Measurements from ENCODE around the gene TRPM3.

The TRPM3 gene

DNA sequence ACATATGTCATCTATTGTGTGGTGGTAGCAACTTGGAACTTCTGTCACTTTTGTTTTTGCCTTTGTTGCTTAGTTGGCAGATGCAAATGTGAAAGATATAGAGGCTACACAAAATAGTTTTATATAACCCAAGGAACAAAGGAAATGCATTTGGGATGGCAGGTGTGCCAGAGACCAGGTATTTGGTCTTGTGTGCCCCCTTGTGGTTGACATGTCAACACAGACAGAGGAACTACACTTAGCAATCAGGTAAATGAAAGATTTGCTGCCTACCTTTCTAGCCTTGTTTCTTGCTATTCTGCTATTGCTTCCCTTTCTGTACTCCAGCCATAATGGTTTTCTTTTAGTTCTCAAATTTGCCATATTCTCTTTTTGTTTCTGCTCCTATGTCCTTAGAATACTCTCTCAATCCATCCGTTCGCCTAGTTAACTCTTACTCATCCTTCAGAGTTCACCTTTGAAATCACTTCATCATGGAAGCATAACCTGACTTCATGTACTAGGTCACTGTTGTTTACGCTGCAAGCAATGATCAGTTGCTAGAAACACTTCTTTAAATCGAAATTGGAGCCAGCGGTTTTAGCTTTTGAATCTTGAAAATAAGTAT is 119.5 kb downstream of the TRPM3 start:
- no peaks in the 10 kb centered on the region for H3K36me3 ChIP-seq (replicated peaks; ENCODE audit: low read depth, low read length)
- H3K9ac ChIP-seq (ENCODE audit: low read length), result no peak overlapping the region
- H2AFZ ChIP-seq (ENCODE audit: low read depth, low read length), result no peak overlapping the region
- TF ChIP-seq, protein P1, sequence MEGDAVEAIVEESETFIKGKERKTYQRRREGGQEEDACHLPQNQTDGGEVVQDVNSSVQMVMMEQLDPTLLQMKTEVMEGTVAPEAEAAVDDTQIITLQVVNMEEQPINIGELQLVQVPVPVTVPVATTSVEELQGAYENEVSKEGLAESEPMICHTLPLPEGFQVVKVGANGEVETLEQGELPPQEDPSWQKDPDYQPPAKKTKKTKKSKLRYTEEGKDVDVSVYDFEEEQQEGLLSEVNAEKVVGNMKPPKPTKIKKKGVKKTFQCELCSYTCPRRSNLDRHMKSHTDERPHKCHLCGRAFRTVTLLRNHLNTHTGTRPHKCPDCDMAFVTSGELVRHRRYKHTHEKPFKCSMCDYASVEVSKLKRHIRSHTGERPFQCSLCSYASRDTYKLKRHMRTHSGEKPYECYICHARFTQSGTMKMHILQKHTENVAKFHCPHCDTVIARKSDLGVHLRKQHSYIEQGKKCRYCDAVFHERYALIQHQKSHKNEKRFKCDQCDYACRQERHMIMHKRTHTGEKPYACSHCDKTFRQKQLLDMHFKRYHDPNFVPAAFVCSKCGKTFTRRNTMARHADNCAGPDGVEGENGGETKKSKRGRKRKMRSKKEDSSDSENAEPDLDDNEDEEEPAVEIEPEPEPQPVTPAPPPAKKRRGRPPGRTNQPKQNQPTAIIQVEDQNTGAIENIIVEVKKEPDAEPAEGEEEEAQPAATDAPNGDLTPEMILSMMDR (IDR thresholded peaks at IDR 0.05; ENCODE audit: low read depth, low read length), result peak; percentile 73
- no peak for TF ChIP-seq EZH2phosphoT487 (IDR thresholded peaks at IDR 0.05; ENCODE audit: low read depth)
- no peaks in the 10 kb centered on the region for H3K4me1 ChIP-seq (ENCODE audit: low read length)
- H3K4me2 ChIP-seq (ENCODE audit: low read length), result no peak overlapping the region
- no peaks in the 10 kb centered on the region for H3K27me3 ChIP-seq (ENCODE audit: low read depth, low read length)
- H3K27ac ChIP-seq (ENCODE audit: low read length), result no peak overlapping the region
- no peaks in the 10 kb centered on the region for H3K79me2 ChIP-seq (ENCODE audit: low read length)
- peaks cover 3% of the 10 kb centered on the region; the same call in 1 of the 2 replicates for H3K9me3 ChIP-seq (ENCODE audit: insufficient read depth, low read length)
- no peak overlapping the region for H3K4me3 ChIP-seq (ENCODE audit: low read length)
- peaks cover 3% of the 10 kb centered on the region for H4K20me1 ChIP-seq (ENCODE audit: insufficient read depth, low read length)

DNA sequence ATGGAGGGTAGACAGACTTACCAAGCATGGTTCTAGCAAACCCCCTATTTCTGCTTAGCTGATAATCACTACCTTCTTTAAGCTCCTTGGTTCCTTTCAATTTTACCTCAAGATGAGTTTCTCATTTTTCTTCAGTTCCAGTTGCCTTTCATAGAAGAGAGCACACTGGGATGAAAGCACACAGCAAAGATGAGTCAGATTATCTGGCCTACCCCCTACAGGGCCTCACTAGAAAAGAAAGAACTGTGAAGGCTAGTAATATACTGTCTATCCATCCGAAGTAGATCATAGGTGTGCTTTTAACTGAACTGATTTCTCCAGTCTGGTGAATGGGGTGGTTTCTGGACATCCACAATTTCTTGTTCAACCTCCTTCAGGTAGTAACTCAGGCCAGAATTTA is 122.5 kb downstream of the TRPM3 start:
- no peaks in the 10 kb centered on the region for H3K36me3 ChIP-seq (replicated peaks; ENCODE audit: low read depth, low read length)

DNA sequence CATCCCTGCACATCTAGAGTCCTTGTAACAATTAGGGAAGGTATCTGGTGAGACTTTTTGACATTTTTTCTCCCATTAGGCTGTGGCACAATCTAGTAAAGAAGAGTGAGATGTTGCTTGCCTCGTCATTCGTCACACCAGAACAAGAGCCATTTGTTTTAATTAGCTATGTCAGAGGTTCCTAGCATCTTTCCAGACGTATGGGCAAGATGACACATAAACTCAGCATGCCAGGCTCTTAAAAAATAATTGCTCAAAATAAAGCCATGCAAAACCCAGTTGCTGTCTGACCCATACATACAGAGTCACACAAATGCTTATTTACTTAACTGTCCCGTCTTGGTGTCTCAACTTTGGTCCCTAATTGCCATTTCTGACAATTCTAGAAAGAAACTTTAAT is 125.9 kb downstream of the TRPM3 start:
- H3K9ac ChIP-seq (ENCODE audit: low read length), result no peak overlapping the region
- no peaks in the 10 kb centered on the region for H3K79me2 ChIP-seq (ENCODE audit: low read length)
- H4K20me1 ChIP-seq (ENCODE audit: insufficient read depth, low read length), result no peaks in the 10 kb centered on the region
- no peak overlapping the region for H3K27ac ChIP-seq (ENCODE audit: low read length)
- H3K4me2 ChIP-seq (ENCODE audit: low read length), result no peak overlapping the region
- H3K36me3 ChIP-seq (replicated peaks; ENCODE audit: low read depth, low read length), result no peaks in the 10 kb centered on the region
- no peaks in the 10 kb centered on the region for H3K4me1 ChIP-seq (ENCODE audit: low read length)
- TF ChIP-seq, protein P1 (IDR thresholded peaks at IDR 0.05; ENCODE audit: low read depth, low read length), result no peak
- TF ChIP-seq EZH2phosphoT487 (IDR thresholded peaks at IDR 0.05; ENCODE audit: low read depth), result no peak
- H3K4me3 ChIP-seq (ENCODE audit: low read length), result no peak overlapping the region
- H2AFZ ChIP-seq (ENCODE audit: low read depth, low read length), result no peak overlapping the region
- no peaks in the 10 kb centered on the region for H3K27me3 ChIP-seq (ENCODE audit: low read depth, low read length)
- H3K9me3 ChIP-seq (ENCODE audit: insufficient read depth, low read length), result no peaks in the 10 kb centered on the region

More for the DNA sequence above, 122.5 kb downstream of the TRPM3 start:
- peaks cover 3% of the 10 kb centered on the region for H4K20me1 ChIP-seq (ENCODE audit: insufficient read depth, low read length)
- no peak overlapping the region for H2AFZ ChIP-seq (ENCODE audit: low read depth, low read length)
- no peak overlapping the region for H3K27ac ChIP-seq (ENCODE audit: low read length)
- H3K9ac ChIP-seq (ENCODE audit: low read length), result no peak overlapping the region
- no peaks in the 10 kb centered on the region for H3K9me3 ChIP-seq (ENCODE audit: insufficient read depth, low read length)
- H3K4me1 ChIP-seq (ENCODE audit: low read length), result no peaks in the 10 kb centered on the region
- no peak overlapping the region for H3K4me3 ChIP-seq (ENCODE audit: low read length)
- H3K79me2 ChIP-seq (ENCODE audit: low read length), result no peaks in the 10 kb centered on the region
- H3K4me2 ChIP-seq (ENCODE audit: low read length), result no peak overlapping the region
- H3K27me3 ChIP-seq (ENCODE audit: low read depth, low read length), result no peaks in the 10 kb centered on the region
- TF ChIP-seq, protein P1 (IDR thresholded peaks at IDR 0.05; ENCODE audit: low read depth, low read length), result no peak
- TF ChIP-seq EZH2phosphoT487 (IDR thresholded peaks at IDR 0.05; ENCODE audit: low read depth), result no peak

DNA sequence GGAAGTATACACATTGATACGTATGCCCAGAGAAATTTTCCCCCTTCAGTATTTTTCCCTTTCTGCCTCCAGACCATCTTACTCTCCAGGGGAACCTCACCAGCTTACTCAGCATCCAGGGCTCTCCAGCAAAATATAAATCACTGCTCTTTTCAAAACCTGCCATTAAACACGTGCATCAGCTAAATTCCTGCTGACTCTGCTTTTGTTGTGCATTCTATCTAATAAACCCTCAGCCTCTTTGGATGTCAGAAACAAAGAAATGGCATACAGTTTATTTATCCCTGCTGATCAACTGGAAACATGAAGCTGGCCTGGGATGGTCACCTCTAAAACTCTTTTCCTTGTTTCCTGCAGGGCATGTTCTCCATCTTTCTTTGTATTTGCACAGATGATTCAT is 126.8 kb downstream of the TRPM3 start:
- no peak for TF ChIP-seq EZH2phosphoT487 (IDR thresholded peaks at IDR 0.05; ENCODE audit: low read depth)
- TF ChIP-seq, protein P1 (IDR thresholded peaks at IDR 0.05; ENCODE audit: low read depth, low read length), result no peak
- Histone ChIP-seq H3K36me3 (replicated peaks; ENCODE audit: low read depth, low read length) (no peaks in the 10 kb centered on the region), H3K79me2 (ENCODE audit: low read length) (no peaks in the 10 kb centered on the region), H2AFZ (ENCODE audit: low read depth, low read length) (no peak overlapping the region), H3K4me3 (ENCODE audit: low read length) (no peak overlapping the region), H3K4me1 (ENCODE audit: low read length) (no peaks in the 10 kb centered on the region), H3K27ac (ENCODE audit: low read length) (no peak overlapping the region), H3K9me3 (ENCODE audit: insufficient read depth, low read length) (no peaks in the 10 kb centered on the region), H4K20me1 (ENCODE audit: insufficient read depth, low read length) (no peaks in the 10 kb centered on the region), H3K27me3 (ENCODE audit: low read depth, low read length) (no peaks in the 10 kb centered on the region; the same call in 1 of the 2 replicates), H3K4me2 (ENCODE audit: low read length) (no peak overlapping the region), H3K9ac (ENCODE audit: low read length) (no peak overlapping the region)

Data from OCI-LY3 (cell line).